Stomach (tissue), 9 donors: ENCODE data around the gene CCDC3. TPM values are rescaled to one million over a fixed set of nuclear protein-coding genes. Genes with fewer than 3 reads are reported as not detected.

Experiments used
- DNase-seq, 2 donors: peaks; one replicate each; pipeline versions ENCODE4 v3.0.0 to v3.0.0-alpha.2; 2013 to 2019
- H3K27ac ChIP-seq, 5 donors: fragments of 200-600 bp in 4 of 5; sonication (generic) in 4 of 5; one replicate each; pipeline ENCODE4 v1.5.1; 2013 to 2019; ENCODE audit warnings: mild to moderate bottlenecking in 1 of 5, moderate library complexity in 1 of 5
- H3K27me3 ChIP-seq, 3 donors: fragments of 200-600 bp; sonication (generic); one replicate each; pipeline ENCODE4 v1.5.1; 2017 to 2019; ENCODE audit warnings: mixed run types in 1 of 3
- H3K36me3 ChIP-seq, 4 donors: fragments of 200-600 bp; sonication (generic); 1 replicate in 3 of 4; 2 replicates in 1 of 4; pipeline ENCODE4 v1.5.1; 2016 to 2019
- H3K4me1 ChIP-seq, 4 donors: fragments of 200-600 bp; sonication (generic); one replicate each; pipeline ENCODE4 v1.5.1; 2016 to 2019
- H3K4me3 ChIP-seq, 4 donors: fragments of 200-600 bp; sonication (generic) in 3 of 4; one replicate each; pipeline ENCODE4 v1.5.1; 2016 to 2019; ENCODE audit warnings: mild to moderate bottlenecking in 1 of 4
- H3K9me3 ChIP-seq, 4 donors: fragments of 200-600 bp; sonication (generic); one replicate each; pipeline ENCODE4 v1.5.1; 2016 to 2019
- CTCF ChIP-seq, 7 experiments: fragments of 450-650 bp in 4 of 7; fragments of 200-600 bp in 3 of 7; sonication (generic) in 3 of 7; IDR thresholded peaks; one replicate each; pipeline ENCODE4 v1.5.1; 2016 to 2019; ENCODE audit warnings: antibody characterized with exemption in 7 of 7, control low read depth in 2 of 7, mild to moderate bottlenecking in 1 of 7
- EP300 ChIP-seq: sonication (generic); formaldehyde crosslinking; IDR thresholded peaks from one replicate; pipeline ENCODE4 v1.6.1; 2017; ENCODE audit warnings: antibody characterized with exemption
- POLR2A ChIP-seq, 4 donors: fragments of 450-650 bp; IDR thresholded peaks; one replicate each; pipeline ENCODE4 v1.6.1; 2016; ENCODE audit warnings: antibody characterized with exemption in 4 of 4, control low read depth in 2 of 4, mild to moderate bottlenecking in 1 of 4, moderate library complexity in 1 of 4
- POLR2AphosphoS5 ChIP-seq, 3 donors: sonication (generic); formaldehyde crosslinking; IDR thresholded peaks; one replicate each; pipeline ENCODE4 v1.6.1; 2016; ENCODE audit warnings: antibody characterized with exemption in 3 of 3
- WGBS, 5 donors: extraction: QIAGEN DNeasy Blood & Tissue Kit in 3 of 5; methylation state at CpG; one replicate each; pipeline versions ENCODE4 v1.1.5 to v1.1.7; 2013 to 2018; 5-methylcytosine and 5-hydroxymethylcytosine counted together
- intact Hi-C: fragments of 100-400 bp; cut with DNase I; formaldehyde crosslinking; loops from one replicate; pipeline ENCODE4 v1.15.1; 2023; ENCODE audit warnings: low total_unique reads
- polyA plus RNA-seq, 3 donors: library from polyadenylated mRNA; stranded (reverse); fragments of 200-250 nt; gene quantifications; one replicate each; pipeline ENCODE4 v1.2.3, GENCODE V29; 2013
- total RNA-seq, 5 donors: library from RNA; depleted of rRNA; stranded (reverse); fragments of >200 nt; gene quantifications; one replicate each; pipeline versions ENCODE4 v1.1.0 to v1.2.3, GENCODE V29; 2014 to 2016
- donor health status: healthy with polysubstance abuse.
- donor health status: Bipolar disorder and iron deficiency.
- donor health status: healthy.

Gene CCDC3
- total and polyA plus RNA-seq, 8 donors, result 1.8 to 11.0 (median 4.8) TPM; not detected in 1

GRCh38 chr10:12914111-12914510 is 87.4 kb downstream of the CCDC3 start:
- H3K9me3 ChIP-seq, result no peaks in the 10 kb centered on the region
- no peak overlapping the region for H3K4me3 ChIP-seq
- intact Hi-C loops, result no loop called here
- WGBS, 5 donors, result 81 to 84% (median 84%) methylated on average over 2 of the region's 2 CpGs
- H3K27ac ChIP-seq, result no peak overlapping the region
- no peaks in the 10 kb centered on the region for H3K27me3 ChIP-seq
- no peak for TF ChIP-seq EP300
- no peak for TF ChIP-seq CTCF (IDR thresholded peaks at IDR 0.05)
- no peak for TF ChIP-seq POLR2AphosphoS5 (IDR thresholded peaks at IDR 0.05)
- TF ChIP-seq POLR2A (IDR thresholded peaks at IDR 0.05), result no peak
- H3K4me1 ChIP-seq, result no peaks in the 10 kb centered on the region
- no peaks in the 10 kb centered on the region for H3K36me3 ChIP-seq
- no peak for DNase-seq

- H3K36me3 ChIP-seq, result no peaks in the 10 kb centered on the region
- H3K27me3 ChIP-seq, result no peaks in the 10 kb centered on the region
- 89 to 95% (median 91%) methylated on average over 3 of the region's 3 CpGs for whole genome bisulfite sequencing, 5 donors
- no peak overlapping the region for H3K4me3 ChIP-seq
- intact Hi-C loops, result no loop called here
- no peak for TF ChIP-seq CTCF (IDR thresholded peaks at IDR 0.05)
- TF ChIP-seq POLR2AphosphoS5 (IDR thresholded peaks at IDR 0.05), result no peak
- TF ChIP-seq POLR2A (IDR thresholded peaks at IDR 0.05), result no peak
- no peak for TF ChIP-seq EP300
- DNase-seq, result no peak
- no peaks in the 10 kb centered on the region for H3K4me1 ChIP-seq
- no peak overlapping the region for H3K27ac ChIP-seq
- no peaks in the 10 kb centered on the region for H3K9me3 ChIP-seq
Measured at GRCh38 chr10:12911795-12912194, 89.7 kb downstream of the CCDC3 start.

- no peak for DNase-seq
- Histone ChIP-seq H3K36me3 (no peaks in the 10 kb centered on the region), H3K27me3 (peaks cover 0 to 6% (median 0%) of the 10 kb centered on the region in 3 donors), H3K27ac (no peak overlapping the region), H3K4me1 (no peaks in the 10 kb centered on the region), H3K4me3 (no peak overlapping the region), H3K9me3 (no peaks in the 10 kb centered on the region)
- no peak for TF ChIP-seq POLR2AphosphoS5 (IDR thresholded peaks at IDR 0.05)
- no peak for TF ChIP-seq CTCF (IDR thresholded peaks at IDR 0.05)
- intact Hi-C loops, result no loop called here
- 84 to 92% (median 89%) methylated on average over 4 of the region's 4 CpGs for WGBS, 5 donors
Measured at GRCh38 chr10:12910835-12911234, 90.7 kb downstream of the CCDC3 start.

- intact Hi-C loops, result no loop called here
Measured at GRCh38 chr10:12909836-12910185, 91.7 kb downstream of the CCDC3 start.

More at GRCh38 chr10:12909836-12910185, 91.7 kb downstream of the CCDC3 start:
- Histone ChIP-seq H3K27me3 (peaks cover 0 to 6% (median 0%) of the 10 kb centered on the region in 3 donors), H3K36me3 (no peaks in the 10 kb centered on the region), H3K4me3 (no peak overlapping the region), H3K9me3 (no peaks in the 10 kb centered on the region), H3K27ac (peak overlapping the region in 2 of 5 donors; percentile 20 to 29), H3K4me1 (no peaks in the 10 kb centered on the region)
- TF ChIP-seq EP300 (no peak), POLR2A (IDR thresholded peaks at IDR 0.05) (no peak), CTCF (IDR thresholded peaks at IDR 0.05) (no peak), POLR2AphosphoS5 (IDR thresholded peaks at IDR 0.05) (no peak)
- 21 to 34% (median 30%) methylated on average over 3 of the region's 3 CpGs for WGBS, 5 donors
- DNase-seq, result no peak
